ENCODE data around the gene ULK4.

Gene ULK4

DNA sequence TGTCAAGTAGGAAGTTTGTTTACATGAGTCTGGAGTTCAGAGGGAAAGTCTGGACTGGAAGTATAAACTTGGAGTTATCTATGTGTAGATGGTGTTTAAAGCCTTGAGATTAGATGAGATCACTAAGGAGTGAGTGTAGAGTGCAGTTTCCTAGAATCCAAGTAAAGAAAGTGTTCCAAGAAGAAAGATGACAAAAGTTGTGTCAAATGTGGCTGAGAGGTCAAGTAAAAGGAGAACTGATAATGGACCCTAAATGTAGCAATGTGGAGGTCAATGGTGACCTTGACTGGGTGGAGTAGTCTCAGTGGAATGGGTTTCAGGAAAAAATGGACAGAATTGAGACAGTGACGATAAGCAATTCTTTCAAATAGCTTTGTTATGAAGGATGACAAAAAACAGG, 39.9 kb upstream of the ULK4 start:
- Histone ChIP-seq H3K9me2 (replicated peaks; ENCODE audit: low read depth, low read length) (no peaks in the 10 kb centered on the region), H3K9ac (ENCODE audit: low read depth, low read length, poor library complexity, severe bottlenecking) (no peak overlapping the region), H3K4me2 (ENCODE audit: low read depth, low read length, poor library complexity, severe bottlenecking) (no peak overlapping the region), H3K27me3 (ENCODE audit: insufficient read depth, low read length, poor library complexity, severe bottlenecking) (no peaks in the 10 kb centered on the region), H3F3A (ENCODE audit: low read depth) (no peaks in the 10 kb centered on the region), H2AFZ (ENCODE audit: low read length) (no peak overlapping the region), H3K36me3 (ENCODE audit: insufficient read depth, low read length) (no peaks in the 10 kb centered on the region), H3K79me2 (ENCODE audit: insufficient read depth, low read length) (no peaks in the 10 kb centered on the region), H3K9me3 (ENCODE audit: insufficient read depth, low read depth, low read length) (no peaks in the 10 kb centered on the region), H3K4me1 (ENCODE audit: insufficient read depth, low read length, poor library complexity, severe bottlenecking) (no peaks in the 10 kb centered on the region), H3K4me3 (ENCODE audit: low read length, poor library complexity, severe bottlenecking) (no peak overlapping the region), H4K20me1 (ENCODE audit: insufficient read depth, low read length, poor library complexity, severe bottlenecking) (no peaks in the 10 kb centered on the region)
- TF ChIP-seq EZH2phosphoT487 (IDR thresholded peaks at IDR 0.05; ENCODE audit: borderline replicate concordance): no peak
- TF ChIP-seq, protein P1, sequence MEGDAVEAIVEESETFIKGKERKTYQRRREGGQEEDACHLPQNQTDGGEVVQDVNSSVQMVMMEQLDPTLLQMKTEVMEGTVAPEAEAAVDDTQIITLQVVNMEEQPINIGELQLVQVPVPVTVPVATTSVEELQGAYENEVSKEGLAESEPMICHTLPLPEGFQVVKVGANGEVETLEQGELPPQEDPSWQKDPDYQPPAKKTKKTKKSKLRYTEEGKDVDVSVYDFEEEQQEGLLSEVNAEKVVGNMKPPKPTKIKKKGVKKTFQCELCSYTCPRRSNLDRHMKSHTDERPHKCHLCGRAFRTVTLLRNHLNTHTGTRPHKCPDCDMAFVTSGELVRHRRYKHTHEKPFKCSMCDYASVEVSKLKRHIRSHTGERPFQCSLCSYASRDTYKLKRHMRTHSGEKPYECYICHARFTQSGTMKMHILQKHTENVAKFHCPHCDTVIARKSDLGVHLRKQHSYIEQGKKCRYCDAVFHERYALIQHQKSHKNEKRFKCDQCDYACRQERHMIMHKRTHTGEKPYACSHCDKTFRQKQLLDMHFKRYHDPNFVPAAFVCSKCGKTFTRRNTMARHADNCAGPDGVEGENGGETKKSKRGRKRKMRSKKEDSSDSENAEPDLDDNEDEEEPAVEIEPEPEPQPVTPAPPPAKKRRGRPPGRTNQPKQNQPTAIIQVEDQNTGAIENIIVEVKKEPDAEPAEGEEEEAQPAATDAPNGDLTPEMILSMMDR (conservative IDR thresholded peaks at IDR 0.05; ENCODE audit: low read length): no peak

DNA sequence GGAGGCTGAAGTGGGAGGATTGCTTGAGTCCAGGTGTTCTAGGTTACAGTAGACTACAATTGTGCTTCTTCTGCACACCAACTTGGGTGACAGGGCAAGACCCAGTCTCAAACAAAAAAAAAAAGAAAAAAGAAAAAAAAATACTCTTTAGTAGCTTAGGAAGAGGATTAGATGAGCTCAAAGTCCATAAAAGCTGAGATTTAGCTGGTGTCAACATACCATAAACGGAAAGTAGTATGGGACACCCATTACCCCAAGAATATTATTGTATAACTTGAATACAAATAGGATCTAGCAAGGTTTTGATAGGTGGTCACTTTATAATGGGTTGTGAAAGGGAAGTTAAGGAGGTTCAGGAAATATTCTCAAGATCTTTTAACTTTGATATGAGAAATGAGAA, 38.0 kb upstream of the ULK4 start:
- Histone ChIP-seq H3K9me3 (ENCODE audit: insufficient read depth, low read depth, low read length) (no peaks in the 10 kb centered on the region), H3K4me3 (ENCODE audit: low read length, poor library complexity, severe bottlenecking) (no peak overlapping the region), H3K4me2 (ENCODE audit: low read depth, low read length, poor library complexity, severe bottlenecking) (no peak overlapping the region), H3K27me3 (ENCODE audit: insufficient read depth, low read length, poor library complexity, severe bottlenecking) (no peaks in the 10 kb centered on the region), H4K20me1 (ENCODE audit: insufficient read depth, low read length, poor library complexity, severe bottlenecking) (no peaks in the 10 kb centered on the region), H2AFZ (ENCODE audit: low read length) (no peak overlapping the region), H3K4me1 (ENCODE audit: insufficient read depth, low read length, poor library complexity, severe bottlenecking) (no peaks in the 10 kb centered on the region), H3K36me3 (ENCODE audit: insufficient read depth, low read length) (no peaks in the 10 kb centered on the region), H3K79me2 (ENCODE audit: insufficient read depth, low read length) (no peaks in the 10 kb centered on the region), H3F3A (ENCODE audit: low read depth) (no peaks in the 10 kb centered on the region), H3K9ac (ENCODE audit: low read depth, low read length, poor library complexity, severe bottlenecking) (no peak overlapping the region), H3K9me2 (replicated peaks; ENCODE audit: low read depth, low read length) (no peaks in the 10 kb centered on the region)
- TF ChIP-seq, protein P1 (conservative IDR thresholded peaks at IDR 0.05; ENCODE audit: low read length): no peak
- TF ChIP-seq EZH2phosphoT487 (IDR thresholded peaks at IDR 0.05; ENCODE audit: borderline replicate concordance): no peak

DNA sequence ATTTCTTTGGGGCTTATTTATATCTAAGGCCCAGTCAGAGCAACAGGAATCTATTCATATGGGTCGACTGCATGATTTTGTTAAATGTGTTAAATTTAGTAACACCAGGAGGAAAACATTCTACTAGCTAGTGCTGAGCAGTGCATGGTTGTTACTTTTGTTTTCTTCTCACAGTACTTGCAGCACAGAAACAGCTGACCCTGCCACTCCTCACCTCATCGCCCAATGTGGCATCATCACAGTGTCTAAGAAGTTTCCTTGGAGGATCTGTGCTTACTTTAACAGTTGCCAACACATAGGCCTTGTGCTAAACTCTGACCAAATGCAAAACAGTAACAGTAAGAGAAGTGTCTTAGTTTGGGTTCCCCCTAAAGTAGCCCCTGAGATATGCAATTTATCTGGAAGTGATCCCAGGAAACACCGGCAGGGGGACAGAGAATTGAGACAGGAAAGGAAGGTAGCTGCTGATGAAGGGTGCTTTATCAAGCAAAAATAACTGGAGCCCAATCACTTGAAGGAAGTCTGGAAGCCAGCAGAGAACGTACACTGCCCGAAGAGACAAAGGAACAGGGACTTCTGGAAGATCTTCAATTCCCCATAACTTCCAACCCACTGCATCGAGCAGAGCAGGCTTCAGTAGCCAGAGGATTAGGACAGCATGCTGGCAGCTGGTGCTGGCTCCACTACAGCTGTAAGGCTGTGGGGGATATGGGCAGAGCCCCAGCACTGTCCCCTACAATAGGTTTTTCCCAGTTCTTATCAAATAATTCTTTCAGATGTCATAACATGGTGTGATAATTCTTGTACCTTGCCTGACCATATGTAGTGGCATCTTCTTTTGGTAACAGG, 36.0 kb upstream of the ULK4 start:
- Histone ChIP-seq H3K4me1 (ENCODE audit: insufficient read depth, low read length, poor library complexity, severe bottlenecking) (no peaks in the 10 kb centered on the region), H4K20me1 (ENCODE audit: insufficient read depth, low read length, poor library complexity, severe bottlenecking) (no peaks in the 10 kb centered on the region), H3K9ac (ENCODE audit: low read depth, low read length, poor library complexity, severe bottlenecking) (no peak overlapping the region), H3K36me3 (ENCODE audit: insufficient read depth, low read length) (no peaks in the 10 kb centered on the region), H3K4me3 (ENCODE audit: low read length, poor library complexity, severe bottlenecking) (no peak overlapping the region), H3K4me2 (ENCODE audit: low read depth, low read length, poor library complexity, severe bottlenecking) (no peak overlapping the region), H3K9me2 (replicated peaks; ENCODE audit: low read depth, low read length) (no peaks in the 10 kb centered on the region), H3K9me3 (ENCODE audit: insufficient read depth, low read depth, low read length) (no peaks in the 10 kb centered on the region), H3K79me2 (ENCODE audit: insufficient read depth, low read length) (no peaks in the 10 kb centered on the region), H3F3A (ENCODE audit: low read depth) (no peaks in the 10 kb centered on the region), H2AFZ (ENCODE audit: low read length) (0 out of 2 replicates have a peak overlapping the region, but pooled peaks have one; percentile 33), H3K27me3 (ENCODE audit: insufficient read depth, low read length, poor library complexity, severe bottlenecking) (no peaks in the 10 kb centered on the region)
- no peak for TF ChIP-seq EZH2phosphoT487 (IDR thresholded peaks at IDR 0.05; ENCODE audit: borderline replicate concordance)
- TF ChIP-seq, protein P1 (conservative IDR thresholded peaks at IDR 0.05; ENCODE audit: low read length): no peak
